ENCODE measurements around the gene KDM7A.

Gene KDM7A

DNA sequence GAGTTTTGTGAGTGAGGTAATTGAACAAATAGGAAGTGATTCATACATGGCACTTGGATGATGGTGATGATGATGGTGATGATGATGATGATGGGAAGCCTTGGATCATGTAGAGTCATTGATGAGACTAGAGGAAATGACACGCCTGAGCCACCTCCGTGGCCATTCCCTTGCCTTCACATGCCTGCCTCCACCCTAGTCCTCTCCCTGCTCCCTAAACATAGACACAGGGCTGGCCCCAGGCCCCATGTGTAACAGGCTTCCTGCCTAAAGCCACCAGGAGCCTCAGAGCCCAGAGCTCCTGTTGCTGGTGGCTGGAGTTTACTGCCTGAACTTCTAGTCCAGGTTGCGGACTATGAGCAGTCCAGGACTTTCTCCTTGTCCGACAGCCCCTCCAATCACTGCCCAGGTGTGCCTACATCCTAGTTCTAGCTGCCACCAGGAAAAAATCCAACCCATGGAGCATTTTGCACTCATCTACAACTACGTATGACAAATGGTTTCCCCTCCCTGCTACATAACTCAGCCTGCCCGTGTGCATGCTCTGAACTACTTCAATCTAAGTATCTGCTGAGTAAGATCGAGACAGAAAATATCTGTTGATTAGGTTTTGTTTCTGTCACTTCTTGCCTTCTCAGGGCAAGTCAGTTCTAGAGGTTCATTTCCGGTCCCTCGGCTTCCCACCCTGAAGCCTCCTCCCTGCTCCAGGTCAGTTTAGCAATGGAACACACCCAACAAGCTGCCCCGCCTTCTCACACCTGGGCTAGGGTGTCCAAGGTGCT, 35.5 kb upstream of the KDM7A start:
- Histone ChIP-seq H3K4me3 (ENCODE audit: low read depth, low read length) (no peak overlapping the region), H3K27me3 (no peaks in the 10 kb centered on the region), H3K4me1 (no peaks in the 10 kb centered on the region), H3K36me3 (no peaks in the 10 kb centered on the region), H3K9me3 (no peaks in the 10 kb centered on the region)
- TF ChIP-seq, protein P1, sequence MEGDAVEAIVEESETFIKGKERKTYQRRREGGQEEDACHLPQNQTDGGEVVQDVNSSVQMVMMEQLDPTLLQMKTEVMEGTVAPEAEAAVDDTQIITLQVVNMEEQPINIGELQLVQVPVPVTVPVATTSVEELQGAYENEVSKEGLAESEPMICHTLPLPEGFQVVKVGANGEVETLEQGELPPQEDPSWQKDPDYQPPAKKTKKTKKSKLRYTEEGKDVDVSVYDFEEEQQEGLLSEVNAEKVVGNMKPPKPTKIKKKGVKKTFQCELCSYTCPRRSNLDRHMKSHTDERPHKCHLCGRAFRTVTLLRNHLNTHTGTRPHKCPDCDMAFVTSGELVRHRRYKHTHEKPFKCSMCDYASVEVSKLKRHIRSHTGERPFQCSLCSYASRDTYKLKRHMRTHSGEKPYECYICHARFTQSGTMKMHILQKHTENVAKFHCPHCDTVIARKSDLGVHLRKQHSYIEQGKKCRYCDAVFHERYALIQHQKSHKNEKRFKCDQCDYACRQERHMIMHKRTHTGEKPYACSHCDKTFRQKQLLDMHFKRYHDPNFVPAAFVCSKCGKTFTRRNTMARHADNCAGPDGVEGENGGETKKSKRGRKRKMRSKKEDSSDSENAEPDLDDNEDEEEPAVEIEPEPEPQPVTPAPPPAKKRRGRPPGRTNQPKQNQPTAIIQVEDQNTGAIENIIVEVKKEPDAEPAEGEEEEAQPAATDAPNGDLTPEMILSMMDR (IDR thresholded peaks at IDR 0.05; ENCODE audit: low read depth, low read length) = no peak
- no peak for DNase-seq

DNA sequence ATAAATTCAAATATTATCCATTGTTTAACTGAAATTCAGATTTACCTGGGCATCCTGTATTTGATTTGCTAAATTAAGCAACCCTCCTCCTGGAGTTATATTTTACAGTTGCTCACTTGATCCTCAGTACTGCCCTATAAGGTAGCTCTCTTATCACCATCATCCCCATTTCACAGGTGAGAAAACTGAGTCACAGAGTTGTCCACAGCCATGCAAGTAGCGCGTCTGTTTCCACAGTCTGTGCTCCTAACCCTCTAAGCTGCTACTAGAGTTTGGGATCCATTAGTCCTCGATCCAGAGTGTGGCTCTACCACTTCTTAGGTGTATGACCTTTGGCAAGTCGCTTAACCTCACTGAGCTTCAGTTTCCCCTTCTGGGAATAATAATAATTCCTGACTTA, 34.9 kb upstream of the KDM7A start:
- Histone ChIP-seq H3K4me1 (no peaks in the 10 kb centered on the region), H3K4me3 (ENCODE audit: low read depth, low read length) (no peak overlapping the region), H3K27me3 (no peaks in the 10 kb centered on the region), H3K36me3 (no peaks in the 10 kb centered on the region), H3K9me3 (no peaks in the 10 kb centered on the region)
- TF ChIP-seq, protein P1 (IDR thresholded peaks at IDR 0.05; ENCODE audit: low read depth, low read length) = no peak
- DNase-seq = no peak

DNA sequence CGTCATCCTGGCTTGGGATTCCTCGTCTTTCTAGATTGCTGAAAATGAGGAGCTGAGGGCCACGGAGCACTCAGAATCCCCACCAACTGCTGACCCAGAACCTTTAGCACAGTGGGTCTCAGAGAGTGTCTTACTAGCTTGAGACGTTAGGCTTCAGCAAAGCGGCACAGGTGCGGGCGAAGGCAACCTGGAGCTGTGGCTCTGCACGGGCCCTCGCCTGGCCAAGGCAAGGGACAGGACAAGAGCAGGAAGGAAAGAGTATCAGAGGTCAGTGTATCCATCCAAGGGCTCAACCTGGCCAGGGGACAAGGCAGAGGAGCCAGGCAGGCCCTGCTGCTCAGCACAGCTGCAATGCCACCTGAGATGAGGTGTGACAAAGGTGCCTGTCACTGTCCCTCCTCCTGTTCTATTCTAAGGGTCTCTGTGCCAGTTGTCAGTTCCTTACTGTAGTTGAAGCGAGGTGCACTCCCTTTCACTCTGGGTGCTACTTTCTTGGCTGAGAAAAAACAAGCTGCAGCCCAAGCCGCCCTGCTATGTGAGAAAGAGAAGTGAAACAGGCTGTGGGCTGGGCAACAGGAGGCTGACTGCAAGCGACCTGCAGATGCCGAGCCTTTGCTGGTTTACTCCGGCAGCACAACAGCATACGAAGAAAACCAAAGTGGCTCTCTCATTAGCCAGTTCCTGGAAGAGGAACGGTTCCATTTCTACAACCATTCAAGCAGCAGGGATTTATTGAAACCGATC, 33.3 kb upstream of the KDM7A start:
- H3K27me3 ChIP-seq = no peaks in the 10 kb centered on the region
- H3K9me3 ChIP-seq = no peaks in the 10 kb centered on the region
- no peaks in the 10 kb centered on the region for H3K36me3 ChIP-seq
- no peaks in the 10 kb centered on the region for H3K4me1 ChIP-seq
- no peak for DNase-seq
- no peak overlapping the region for H3K4me3 ChIP-seq (ENCODE audit: low read depth, low read length)
- TF ChIP-seq, protein P1 (IDR thresholded peaks at IDR 0.05; ENCODE audit: low read depth, low read length) = no peak

DNA sequence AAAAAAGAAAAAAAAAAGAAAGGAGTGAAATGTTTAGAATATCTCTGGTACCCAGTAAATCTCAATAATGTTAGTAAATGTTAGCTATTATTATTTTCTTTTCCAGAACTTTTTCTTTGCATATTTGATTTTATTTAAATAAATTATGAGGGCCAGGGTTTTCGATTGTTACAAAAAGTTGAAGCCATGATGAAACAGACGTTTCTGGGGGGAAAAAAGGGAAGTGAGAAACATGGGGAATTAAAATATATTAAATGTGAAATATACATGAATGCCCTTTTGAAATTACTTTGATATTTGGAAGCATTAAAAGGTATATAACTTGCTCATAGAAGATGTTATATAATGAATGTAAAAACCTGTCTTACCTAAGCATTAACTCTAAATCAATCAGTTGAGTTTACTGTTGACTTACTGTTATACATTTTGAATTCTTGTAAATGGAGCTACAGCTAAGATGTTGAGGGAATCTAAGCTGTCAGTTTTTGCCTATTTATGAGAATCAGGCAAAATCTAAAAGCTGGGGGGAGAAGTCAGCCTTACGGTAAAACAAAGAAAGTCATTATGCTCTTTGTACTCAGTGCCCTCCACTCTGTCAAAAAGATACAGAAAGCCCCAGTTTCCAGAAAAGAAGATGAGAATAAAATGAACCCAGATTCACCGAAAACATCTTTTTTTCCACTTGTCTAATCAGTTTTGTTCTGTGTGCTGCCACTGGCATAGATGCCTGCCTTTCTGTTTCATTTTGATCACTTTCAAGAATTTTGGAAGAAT, 30.0 kb upstream of the KDM7A start:
- no peaks in the 10 kb centered on the region for H3K9me3 ChIP-seq
- TF ChIP-seq, protein P1 (IDR thresholded peaks at IDR 0.05; ENCODE audit: low read depth, low read length) = no peak

DNA sequence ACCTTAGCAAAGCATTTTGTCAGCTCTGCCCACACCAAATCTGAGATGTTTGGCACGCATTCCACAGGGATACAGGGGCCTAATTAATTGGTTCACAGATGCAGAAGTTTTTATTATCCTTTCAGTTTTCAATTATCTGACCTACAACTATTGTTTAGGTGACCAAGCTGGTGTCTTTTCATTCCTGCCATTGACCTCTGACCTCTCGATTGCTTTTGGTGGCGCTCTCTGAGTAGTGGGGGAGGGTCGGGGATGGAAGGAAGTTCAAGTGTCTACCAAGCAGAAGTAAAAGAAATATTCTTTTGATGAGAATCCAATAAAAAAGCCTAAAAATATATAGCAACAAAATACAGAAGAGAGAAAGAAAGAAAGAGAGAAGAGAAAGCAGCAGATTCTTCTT, 28.8 kb upstream of the KDM7A start:
- Histone ChIP-seq H3K36me3 (no peaks in the 10 kb centered on the region), H3K4me3 (ENCODE audit: low read depth, low read length) (no peak overlapping the region), H3K27me3 (no peaks in the 10 kb centered on the region), H3K9me3 (no peaks in the 10 kb centered on the region), H3K4me1 (no peaks in the 10 kb centered on the region)
- TF ChIP-seq, protein P1 (IDR thresholded peaks at IDR 0.05; ENCODE audit: low read depth, low read length) = no peak
- DNase-seq = no peak

More for the DNA sequence above, 30.0 kb upstream of the KDM7A start:
- Histone ChIP-seq H3K36me3 (no peaks in the 10 kb centered on the region), H3K4me3 (ENCODE audit: low read depth, low read length) (no peak overlapping the region), H3K27me3 (no peaks in the 10 kb centered on the region), H3K4me1 (no peaks in the 10 kb centered on the region)
- DNase-seq = no peak

All from BE2C (cell line).